ENCODE measurements around the gene CR1.
"Not testable (repeated sequence)": the region's sequence is repeated elsewhere in the genome, so short reads cannot be mapped to it uniquely, and the experiment has no call there.

The CR1 gene

DNA sequence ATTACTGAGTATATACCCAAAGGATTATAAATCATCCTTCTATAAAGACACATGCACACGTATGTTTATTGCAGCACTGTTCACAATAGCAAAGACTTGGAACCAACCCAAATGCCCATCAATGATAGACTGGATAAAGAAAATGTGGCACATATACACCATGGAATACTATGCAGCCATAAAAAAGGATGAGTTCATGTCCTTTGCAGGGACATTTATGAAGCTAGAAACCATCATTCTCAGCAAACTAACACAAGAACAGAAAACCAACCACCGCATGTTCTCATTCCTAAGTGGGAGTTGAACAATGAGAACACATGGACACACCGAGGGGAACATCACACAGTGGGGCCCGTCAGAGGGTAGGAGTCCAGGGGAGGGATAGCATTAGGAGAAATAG lies 98.1 kb downstream of the CR1 start:
- DNase-seq: not testable (repeated sequence)

DNA sequence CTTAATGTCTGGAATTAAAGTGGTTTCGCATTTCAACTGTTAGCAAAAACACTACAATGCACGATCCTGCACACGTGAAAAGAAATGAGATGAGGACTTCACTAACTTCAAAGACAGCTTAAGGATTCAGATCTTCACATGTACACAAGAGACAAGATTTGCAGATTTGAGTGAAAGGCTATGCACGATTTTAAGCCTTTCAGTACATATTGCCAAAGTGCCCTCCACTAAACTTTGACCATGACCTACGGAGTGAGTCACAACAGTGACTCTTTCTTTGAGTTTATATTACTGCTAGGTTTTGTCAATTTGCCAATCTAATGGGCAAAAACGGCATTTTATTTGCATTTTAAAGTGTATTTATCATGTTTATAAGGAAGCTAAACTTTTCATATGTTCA lies 107.8 kb downstream of the CR1 start:
- no peak for DNase-seq

DNA sequence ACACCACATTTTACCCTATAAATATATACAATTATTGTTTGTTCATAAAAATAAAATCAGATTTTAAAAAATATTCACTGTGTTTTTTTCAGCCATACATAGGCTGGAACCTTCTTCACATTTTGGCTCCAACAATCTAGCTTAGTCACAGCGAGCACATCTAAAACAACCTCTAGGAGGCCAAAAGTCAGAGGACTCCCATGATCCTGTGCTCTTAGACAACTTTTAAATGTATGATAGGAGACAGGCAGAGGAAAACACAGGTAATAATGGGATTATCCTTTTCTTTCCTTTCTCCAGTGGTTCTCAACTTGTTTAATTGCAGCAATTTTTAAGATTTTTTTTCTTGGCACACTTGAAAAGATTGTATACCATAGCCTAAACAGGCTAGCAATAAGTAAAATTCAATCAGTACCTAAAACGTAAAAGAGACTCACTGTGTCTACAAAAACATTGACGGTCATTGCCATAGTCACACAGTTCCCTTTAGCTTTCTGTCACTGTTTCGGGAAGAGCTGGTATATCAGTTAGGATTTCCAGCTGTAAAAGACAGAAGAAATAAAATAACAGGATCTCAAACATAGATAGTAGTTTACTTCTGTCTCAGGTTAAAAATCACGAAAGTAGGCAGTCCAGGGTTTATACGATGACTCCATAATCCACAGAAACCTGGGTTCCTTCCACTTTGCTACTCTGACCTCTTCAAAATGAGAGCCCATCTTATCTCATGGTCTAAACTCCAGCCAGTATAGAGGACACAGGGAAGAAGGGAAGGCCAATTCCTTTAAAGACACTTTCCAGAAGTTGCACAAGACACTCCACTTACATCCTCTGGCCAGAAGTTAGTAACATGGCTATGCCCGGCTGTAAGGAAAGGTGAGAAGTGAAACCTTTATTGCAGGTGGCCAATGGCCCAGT lies 109.7 kb downstream of the CR1 start:
- DNase-seq: no peak

DNA sequence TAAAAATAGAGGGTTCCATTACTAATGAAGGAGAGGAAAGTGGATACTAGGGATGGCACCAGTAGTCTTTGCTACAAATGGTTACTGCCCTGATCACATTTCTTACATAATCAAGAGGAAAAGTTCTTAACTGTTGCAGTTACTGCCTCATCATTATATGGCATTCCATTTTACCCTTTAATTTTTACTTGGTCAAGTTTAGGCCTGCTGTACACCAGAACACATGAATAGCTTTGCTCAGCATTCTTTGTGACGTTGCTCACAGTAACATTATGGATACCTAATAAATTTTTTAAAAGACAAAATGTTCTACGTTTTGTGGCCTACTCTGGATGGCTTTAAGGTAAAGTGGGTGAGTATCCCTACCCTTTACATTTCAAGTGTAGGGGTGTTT lies 110.4 kb downstream of the CR1 start:
- no peak for DNase-seq

DNA sequence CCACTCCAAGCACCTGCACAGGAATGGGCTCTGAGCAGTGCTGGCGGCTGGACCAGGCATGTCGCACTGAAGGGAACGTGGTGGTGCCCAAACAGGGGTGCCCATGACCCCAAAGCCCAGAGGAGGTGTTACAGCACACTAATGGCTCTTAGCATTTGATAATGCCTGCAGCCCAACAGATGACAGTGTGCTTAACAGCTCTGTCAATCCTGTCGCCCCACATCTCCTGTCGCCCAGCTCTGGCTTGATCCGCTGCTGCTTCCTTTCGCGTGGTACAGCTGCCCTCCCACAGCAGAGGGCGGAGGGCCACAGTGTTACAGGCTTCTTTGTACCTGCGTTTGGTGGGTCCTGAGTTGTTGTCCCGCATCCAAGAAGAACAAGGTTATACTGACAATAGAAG lies 116.8 kb downstream of the CR1 start:
- no peak for DNase-seq

DNA sequence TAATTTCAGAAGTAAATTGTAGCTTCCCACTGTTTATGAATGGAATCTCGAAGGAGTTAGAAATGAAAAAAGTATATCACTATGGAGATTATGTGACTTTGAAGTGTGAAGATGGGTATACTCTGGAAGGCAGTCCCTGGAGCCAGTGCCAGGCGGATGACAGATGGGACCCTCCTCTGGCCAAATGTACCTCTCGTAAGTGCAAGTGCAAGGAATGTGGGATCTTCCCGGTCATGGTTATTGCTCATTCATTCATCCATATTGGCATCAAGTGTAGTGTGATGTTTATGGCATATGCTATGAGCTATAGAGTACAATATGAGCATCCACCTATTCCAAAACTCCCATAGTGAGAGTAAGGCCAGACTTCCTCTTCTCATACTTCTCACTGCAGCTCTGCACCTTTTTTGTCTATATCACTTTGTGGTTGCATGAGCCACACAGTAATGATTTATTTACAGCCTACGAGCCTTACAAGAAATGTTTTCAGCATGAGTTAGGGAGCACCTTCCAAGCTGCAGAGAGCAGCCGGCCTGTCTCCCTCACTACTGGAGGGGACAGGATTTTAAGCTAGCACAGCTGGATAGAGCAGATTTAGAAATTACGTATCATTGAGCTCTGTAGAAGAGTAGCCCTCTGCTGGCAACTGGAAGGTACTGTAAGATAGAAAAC lies 124.0 kb downstream of the CR1 start:
- peak in 1 of 2 donors; percentile 37 for DNase-seq

DNA sequence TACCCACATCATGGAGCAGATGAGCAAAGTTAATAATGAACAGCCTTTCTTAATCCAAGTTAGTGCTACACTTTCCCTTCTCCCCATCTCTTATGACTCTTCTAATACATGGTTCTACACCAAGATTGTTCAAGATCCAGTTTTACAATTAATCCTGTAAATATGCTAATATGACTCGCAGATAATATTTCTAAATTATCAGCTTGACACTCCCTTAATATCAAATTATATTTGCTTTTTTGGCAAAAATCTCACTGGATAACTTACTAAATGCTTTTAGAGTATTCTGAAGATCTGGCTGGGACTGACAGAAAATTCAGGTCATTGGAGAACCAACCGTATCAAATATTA lies 124.6 kb downstream of the CR1 start:
- no peak for DNase-seq

DNA sequence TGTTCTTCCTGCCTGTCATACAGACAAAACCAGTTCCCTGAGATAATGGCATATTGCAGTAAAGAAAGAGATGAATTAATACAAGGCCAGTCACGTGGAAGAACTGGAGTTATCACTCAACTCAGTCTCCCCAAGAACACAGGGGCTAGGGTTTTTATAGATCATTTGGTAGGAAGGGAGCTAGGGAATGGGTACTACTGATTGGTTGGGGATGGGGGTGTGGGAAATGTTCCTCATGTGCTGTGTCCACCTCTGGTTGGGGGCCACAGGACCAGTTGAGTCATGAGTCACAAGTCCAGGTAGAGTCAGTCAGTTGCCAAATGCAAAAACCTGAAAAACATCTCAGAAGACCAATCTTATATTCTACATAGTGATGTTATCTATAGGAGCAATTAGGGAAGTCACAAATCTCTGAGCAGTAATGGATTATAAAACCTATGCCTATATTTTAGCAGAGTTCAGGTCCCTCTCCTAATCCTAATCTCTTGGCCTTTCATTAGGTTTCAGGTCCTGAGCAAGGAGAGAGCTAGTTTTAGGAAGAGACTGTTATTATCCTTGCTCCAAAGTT lies 129.6 kb downstream of the CR1 start:
- DNase-seq: not testable (repeated sequence)

DNA sequence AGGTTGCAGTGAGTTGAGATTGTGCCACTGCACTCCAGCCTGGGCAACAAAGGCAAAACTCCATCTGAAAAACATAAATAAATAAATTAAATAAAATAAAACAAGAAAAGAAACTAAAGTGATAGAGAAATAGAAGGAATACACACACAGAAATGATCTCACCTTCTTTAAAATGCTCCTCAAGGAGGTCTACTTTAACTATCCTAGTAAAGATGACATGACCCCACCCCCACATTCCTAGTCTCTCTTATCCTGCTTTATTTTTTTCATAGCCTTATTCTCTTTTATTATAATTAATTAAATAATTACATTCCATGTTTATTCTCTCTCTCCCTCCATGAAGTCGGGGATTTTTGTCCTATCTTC lies 131.0 kb downstream of the CR1 start:
- DNase-seq: no peak

DNA sequence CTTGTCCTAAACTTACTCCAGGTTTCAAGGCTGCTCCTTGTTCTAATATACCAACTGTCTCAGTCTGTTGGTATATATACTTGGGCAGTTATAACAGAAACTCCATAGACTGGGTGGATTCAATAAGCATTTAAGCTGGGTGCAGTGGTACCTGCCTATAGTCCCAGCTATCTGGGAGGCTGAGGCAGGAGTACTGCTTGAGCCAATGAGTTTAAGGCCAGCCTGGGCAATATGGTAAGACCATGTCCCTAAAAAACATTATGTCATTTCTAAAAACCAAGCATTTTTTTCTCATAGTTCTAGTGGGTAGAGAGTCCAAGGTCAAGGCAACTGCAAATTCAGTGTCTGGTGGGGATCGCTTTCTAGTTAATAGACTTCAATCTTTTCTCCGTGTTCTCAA lies 131.5 kb downstream of the CR1 start:
- DNase-seq: no peak

DNA sequence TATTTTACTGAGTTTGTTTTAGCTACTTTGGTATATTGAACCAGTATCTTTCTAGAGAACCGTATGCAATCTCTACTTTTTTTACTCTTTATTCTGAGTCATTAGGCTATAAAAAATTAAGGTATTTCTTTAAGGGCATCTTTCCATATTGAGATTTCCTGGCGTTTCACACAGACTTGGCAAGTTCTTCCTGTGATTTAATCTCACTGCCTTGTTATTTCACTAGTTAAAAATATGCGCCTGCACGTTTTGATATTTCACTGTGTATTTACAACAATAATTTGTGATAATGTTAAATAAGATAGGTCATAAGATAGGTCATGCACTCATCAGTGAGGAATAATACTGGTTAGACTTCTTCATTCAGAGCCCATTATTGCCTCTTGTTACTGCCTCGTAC lies 132.8 kb downstream of the CR1 start:
- no peak for DNase-seq

DNA sequence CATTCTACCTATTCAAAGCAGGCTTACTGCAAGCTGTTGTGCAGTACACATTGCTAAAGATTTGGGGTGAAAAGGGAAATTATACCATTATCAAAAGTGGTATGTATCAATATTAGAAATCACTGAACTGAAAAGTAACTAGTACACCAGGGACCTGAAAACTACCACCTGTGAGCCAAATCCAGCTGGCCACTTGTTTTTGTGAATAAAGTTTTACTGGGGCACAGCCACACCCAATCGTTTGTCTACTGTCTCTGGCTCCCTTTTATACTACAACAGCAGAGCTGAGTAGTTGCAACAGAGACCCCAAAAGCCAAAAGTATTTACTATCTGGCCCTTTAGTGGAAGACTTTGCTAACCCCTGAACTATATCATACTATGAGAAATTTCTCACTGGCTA lies 135.2 kb downstream of the CR1 start:
- DNase-seq: no peak

DNA sequence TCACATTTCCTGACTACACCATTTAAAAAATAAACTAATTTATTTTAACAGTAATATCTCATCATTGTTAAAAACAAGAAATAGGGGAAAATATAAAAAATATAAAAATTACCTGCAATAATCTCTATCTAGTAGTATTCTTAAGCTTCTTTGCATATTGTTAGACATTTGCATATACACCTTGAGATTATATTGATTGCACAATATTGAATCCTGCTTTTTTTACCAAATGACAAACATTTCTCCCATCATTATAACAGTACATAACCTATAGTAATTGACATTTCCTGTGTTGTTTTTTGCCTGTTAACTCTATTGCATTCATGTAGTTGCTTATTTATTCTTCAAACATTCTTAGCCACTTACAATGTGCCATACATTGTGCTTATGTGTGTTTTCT lies 137.3 kb downstream of the CR1 start:
- DNase-seq: no peak

DNA sequence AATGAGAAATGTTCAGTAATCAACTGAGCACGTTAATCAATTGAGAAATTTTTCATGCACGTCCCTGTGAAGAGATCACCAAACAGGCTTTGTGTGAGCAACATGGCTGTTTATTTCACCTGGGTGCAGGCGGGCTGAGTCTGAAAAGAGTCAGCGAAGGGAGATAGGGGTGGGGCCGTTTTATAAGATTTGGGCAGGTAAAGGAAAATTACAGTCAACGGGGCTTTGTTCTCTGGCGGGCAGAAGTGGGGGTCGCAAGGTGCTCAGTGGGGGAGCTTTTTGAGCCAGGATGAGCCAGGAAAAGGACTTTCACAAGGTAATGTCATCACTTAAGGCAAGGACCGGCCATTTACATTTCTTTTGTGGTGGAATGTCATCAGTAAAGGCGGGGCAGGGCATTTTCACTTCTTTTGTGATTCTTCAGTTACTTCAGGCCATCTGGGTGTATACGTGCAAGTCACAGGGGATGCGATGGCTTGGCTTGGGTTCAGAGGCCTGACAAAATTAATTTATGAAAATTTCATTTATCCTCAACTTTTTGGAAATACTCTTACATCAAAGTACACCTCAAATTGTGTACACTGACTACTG lies 137.8 kb downstream of the CR1 start:
- not testable (repeated sequence) for DNase-seq

DNA sequence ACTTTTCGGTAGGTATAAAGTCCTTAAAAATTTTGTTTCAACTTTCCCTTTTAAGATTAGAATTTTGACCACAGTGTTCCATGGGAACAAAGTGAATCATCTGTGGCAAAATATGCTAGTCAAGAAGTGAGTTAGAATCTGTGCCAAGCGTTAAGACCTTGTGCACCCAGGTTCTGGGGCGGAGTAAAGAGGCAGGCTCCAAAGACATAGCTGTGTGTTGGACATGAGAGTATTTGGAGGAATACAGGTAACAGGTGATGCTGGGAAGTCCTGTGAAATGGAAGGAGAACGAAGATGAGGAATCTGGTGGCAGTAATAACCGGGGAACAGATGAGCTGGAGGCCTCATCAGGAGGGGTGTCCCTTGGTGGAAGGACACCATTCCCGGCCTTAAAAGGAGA lies 138.3 kb downstream of the CR1 start:
- not testable (repeated sequence) for DNase-seq

DNA sequence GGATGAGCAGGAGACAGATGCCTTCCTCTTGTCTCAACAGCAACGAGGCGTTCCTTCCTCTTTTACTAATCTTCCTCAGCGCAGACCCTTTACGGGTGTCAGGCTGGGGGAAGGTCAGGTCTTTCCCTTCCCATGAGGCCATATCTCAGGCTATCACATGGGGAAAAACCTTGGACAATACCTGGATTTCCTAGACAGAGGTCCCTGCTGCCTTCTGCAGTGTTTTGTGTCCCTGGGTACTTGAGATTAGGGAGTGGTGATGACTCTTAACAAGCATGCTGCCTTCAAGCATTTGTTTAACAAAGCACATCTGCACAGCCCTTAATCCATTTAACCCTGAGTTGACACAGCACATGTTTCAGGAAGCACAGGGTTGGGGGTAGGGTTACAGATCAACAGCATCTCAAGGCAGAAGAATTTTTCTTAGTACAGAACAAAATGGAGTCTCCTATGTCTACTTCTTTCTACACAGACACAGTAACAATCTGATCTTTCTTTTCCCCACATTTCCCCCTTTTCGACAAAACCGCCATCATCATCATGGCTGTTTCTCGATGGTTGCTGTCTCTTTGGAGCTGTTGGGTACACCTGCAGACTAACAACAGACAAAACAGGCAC lies 139.7 kb downstream of the CR1 start:
- not testable (repeated sequence) for DNase-seq

DNA sequence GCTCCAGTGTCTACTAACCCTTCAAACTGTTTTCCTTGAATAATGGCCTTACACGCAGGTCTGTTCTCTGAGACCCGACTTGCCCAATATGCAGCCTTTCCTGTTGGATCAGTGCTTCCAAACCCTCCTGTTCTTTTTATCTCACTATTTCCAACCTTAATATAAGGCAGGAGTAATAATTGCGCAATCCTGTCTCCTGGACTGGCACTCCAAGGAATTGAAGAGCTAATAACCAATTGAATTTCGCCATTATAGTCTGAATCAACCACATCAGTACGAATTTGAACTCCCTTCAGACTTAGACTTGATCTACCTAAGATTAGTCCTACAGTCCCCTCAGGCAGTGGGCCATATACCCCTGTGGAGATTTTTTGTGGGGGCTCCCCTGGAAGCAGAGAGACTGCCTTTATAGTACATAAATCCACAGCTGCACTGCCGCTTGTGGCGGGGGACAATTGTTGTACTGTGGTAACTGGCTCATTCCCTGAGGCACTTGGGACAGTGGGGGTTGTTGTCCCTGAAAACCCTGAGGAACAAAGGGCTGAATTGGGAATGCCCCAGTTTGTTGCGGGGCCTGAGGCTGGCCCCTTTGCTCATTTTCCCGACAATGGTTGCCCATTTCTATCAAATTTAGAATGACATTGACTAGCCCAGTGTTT lies 142.7 kb downstream of the CR1 start:
- not testable (repeated sequence) for DNase-seq

DNA sequence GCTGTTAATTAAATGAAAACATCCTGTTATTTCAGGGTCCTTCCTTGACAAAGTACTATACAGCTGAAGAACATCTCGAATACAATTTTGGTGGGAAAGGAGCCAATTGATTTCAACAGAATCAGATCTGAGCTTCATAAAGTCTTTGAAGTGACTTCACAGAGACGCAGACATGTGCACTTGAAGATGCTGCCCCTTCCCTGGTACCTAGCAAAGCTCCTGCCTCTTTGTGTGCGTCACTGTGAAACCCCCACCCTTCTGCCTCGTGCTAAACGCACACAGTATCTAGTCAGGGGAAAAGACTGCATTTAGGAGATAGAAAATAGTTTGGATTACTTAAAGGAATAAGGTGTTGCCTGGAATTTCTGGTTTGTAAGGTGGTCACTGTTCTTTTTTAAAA lies 143.4 kb downstream of the CR1 start:
- DNase-seq: not testable (repeated sequence)

DNA sequence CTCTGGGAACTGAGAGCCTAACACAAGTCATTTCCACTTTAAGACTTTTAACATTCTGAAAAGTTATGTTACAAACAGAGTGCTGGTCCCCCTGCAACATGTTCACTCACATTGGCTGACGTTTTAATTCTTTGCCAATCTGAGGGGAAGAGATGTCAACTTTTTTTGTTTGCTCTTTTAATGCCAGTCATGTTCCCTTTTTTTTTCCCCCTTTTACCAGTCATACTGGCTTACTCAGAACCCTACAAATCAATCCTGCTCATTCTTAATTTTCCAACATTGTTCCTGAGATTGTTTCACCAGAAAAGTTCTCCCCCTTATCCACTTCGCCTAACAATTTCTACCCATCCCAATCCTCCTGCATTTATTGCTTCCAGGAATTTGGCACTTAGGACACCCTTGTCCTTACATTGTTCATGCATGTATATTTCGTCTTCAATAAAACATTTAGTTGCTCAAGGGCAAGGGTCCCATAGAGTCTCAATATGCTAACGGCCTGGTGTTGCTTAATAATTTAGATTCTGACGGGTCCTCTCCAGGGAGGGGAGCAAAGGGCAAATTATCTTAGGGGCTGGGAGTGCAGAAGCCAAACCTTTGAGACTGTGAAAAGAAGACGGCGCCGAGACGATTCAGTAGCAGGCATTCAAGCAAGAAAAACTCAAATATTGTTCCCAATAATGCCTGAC lies 148.4 kb downstream of the CR1 start:
- DNase-seq: no peak

DNA sequence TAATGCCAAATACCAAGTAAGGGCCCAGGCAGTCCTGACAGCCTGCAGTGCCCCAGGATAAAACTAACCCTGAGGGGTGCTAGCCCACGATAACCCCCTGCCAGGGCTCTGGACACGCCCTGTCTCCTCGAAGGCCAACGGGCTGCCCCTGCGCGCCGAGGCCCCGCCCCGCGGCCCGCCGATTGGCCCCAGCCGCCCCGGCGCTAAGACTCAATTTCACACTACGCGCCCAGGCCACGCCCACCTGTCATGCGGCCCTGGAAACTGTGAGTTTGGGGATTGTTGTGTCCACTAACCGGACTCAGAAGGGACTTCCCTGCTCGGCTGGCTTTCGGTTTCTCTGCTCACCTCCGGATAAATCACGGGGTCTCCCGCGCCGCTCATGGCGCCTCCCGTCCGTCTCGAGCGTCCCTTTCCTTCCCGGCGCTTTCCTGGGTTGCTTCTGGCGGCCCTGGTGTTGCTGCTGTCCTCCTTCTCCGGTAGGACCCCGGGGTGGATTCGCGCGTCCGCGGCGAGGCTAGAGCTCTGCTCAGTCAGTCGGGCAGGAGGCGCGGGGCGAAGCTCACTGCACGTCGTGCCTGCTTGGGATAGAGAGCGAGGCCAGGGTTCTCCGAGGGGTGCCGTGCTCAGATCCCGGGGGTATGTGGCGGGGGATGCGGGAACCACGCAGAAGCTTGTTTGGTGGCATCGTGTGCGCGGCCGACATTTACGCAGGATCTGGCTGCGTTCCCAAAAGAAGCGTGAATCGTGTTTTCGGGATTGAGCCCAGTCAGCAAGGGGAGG lies 149.1 kb downstream of the CR1 start, which contains the start of gene CR1L:
Gene CR1L, plus strand, starts transcription at position 282 of the 783 bp plus-strand sequence. Its CDS starts 101 bp downstream, at position 383.
- DNase-seq: peak; percentile 63 to 74

DNA sequence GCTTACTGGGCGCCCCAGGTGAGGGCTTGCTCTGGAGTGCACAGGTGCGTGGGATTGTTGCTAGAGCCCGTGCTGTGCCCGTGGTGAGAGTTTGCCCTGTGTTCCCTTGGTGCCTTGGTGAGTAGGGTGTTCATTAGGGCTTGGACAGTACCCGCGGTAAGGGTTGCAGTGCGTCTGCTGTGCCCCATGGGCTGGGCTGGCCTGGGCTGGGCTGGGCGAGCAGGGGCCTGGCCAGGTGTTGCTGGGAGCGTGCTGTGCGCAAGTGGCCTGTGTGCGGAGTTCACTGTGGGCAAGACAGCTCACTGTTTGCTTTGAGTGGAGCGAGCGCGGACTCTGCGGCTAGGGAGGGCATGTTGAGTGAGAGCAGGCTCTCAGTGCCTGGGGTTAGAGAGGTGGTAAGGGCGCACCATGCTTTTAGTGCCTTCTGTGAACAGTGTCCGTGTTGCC lies 149.7 kb downstream of the CR1 start:
- DNase-seq: no peak
